ENCODE results near the gene SORCS2.

DNA sequence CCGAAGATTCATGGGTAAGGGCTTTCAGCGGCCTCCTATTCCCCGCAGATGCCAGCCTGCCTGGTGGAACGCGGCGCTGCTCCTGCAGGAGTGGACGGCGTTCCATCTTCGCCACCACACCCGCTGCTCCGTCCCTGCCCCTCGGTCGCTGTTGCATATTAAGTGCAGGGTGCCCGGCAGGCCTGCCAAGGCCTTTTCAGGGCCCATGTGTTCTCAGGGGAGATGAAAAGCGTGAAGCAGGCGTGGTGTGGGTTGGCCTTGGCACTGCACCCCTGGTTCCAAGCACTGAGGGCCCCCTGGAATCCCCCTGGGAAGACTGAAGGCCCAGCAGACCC is 52.0 kb downstream of the SORCS2 start:
- TF ChIP-seq, protein P1, sequence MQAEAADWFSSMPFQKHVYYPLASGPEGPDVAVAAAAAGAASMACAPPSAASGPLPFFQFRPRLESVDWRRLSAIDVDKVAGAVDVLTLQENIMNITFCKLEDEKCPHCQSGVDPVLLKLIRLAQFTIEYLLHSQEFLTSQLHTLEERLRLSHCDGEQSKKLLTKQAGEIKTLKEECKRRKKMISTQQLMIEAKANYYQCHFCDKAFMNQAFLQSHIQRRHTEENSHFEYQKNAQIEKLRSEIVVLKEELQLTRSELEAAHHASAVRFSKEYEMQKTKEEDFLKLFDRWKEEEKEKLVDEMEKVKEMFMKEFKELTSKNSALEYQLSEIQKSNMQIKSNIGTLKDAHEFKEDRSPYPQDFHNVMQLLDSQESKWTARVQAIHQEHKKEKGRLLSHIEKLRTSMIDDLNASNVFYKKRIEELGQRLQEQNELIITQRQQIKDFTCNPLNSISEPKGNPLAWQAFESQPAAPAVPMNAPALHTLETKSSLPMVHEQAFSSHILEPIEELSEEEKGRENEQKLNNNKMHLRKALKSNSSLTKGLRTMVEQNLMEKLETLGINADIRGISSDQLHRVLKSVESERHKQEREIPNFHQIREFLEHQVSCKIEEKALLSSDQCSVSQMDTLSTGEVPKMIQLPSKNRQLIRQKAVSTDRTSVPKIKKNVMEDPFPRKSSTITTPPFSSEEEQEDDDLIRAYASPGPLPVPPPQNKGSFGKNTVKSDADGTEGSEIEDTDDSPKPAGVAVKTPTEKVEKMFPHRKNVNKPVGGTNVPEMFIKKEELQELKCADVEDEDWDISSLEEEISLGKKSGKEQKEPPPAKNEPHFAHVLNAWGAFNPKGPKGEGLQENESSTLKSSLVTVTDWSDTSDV (CRISPR knock-in tag; IDR thresholded peaks at IDR 0.05): no peak
- no peak for TF ChIP-seq ZNF850 (CRISPR knock-in tag; conservative IDR thresholded peaks at IDR 0.05)
